ENCODE results near the gene RBMS2.
"Not testable (repeated sequence)": the region's sequence is repeated elsewhere in the genome, so short reads cannot be mapped to it uniquely, and the experiment has no call there.

The RBMS2 gene, protein sequence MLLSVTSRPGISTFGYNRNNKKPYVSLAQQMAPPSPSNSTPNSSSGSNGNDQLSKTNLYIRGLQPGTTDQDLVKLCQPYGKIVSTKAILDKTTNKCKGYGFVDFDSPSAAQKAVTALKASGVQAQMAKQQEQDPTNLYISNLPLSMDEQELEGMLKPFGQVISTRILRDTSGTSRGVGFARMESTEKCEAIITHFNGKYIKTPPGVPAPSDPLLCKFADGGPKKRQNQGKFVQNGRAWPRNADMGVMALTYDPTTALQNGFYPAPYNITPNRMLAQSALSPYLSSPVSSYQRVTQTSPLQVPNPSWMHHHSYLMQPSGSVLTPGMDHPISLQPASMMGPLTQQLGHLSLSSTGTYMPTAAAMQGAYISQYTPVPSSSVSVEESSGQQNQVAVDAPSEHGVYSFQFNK

DNA sequence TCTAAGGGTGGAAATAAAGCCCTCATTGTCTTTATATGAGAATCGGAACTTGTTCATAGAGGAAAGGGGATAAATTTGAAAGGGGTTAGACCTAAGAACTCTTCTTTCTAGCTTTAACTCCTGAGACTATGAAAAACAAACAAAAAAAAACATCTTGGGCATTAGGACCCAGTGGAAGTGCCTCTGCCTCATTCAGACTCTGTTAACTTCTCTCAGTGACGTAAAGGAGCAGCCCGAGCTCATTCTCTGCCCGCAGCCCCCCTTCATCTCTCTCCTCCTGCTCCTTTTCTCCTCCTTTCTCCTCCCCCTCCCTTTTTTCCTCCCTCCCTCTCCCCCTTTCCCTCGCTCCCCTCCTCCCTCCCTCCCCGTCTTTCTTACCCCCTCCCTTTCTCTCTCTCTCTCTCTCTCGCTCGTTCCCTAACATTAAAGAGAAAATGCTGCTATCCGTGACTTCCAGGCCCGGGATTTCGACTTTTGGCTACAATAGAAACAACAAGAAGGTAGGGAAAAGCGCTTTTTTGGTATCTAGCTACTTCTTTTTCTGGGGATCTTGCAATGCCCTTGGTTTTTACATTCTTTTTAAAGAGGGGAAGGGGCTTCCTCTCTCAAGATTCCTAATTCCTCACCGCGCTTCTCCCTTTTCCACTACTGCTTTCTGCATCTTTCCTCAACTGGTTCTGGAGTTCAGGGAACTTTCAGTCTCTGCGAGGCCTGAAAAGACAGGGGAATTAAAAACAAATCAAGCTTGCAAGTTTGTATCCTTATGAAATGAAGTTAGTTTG, at the start of gene RBMS2:
RBMS2 (plus strand) TSS at position 231 of the 782 bp plus-strand sequence; CDS start at position 435, 204 bp downstream.
- DNase-seq: peak; percentile 21 to 32

DNA sequence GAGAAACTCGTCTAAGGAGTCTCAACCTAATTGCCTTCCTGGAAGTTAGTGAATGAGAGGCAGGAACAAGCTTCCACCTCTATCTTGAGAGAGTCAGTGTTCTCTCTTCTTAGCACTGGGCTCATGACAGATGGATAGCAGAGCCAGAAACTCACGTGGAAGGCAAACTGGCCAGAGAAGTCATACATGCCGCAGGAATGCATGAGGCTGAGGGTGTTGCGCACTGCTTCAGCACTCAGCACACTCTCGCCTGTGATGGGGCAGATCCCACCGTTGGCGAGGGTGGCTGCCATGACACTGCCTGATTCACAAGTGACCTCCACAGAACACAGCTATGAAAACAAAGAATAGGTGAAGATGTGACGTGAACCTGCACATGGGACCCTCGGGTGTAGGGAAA, 47.2 kb upstream of the RBMS2 start:
- no peak for DNase-seq

DNA sequence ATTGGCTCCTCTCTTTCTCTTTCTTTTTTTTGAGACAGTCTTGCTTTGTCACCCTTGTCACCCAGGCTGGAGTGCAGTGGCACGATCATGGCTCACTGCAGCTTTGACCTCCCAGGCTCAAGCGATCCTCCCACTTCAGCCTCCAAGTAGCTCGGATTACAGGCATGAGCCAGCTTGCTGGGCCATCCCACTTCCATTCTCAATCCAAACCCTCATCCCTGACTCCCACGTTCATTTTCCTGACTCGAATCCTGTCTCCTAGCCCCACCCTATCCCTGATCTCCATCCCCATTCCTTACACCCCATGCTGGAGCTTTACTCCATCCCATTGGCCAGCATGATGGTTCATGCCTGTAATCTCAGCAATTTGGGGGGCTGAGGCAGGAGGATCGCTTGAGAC, 45.5 kb upstream of the RBMS2 start:
- DNase-seq: no peak

DNA sequence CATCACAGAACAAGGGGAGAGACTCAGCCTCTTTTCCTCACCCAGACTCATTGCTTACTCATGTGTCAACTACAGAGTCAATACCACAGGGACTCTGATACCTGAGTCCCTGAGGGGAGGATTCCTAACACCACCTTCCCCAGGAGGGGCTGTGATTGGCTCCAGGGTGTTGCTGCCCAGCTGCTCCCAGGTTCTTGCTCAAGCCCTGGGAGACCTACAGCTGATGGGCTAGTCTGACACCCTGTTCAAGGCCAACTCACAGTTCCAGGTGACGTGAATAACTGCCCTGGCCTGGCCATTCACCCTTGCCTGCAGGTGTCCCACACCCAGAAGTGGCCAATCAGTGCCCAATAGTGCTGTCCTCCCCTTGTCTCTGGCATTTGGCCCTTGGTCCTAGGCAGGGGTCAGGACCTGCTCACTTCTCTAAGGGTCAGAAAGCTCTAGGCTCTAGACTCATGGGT, 44.6 kb upstream of the RBMS2 start:
- DNase-seq: no peak

DNA sequence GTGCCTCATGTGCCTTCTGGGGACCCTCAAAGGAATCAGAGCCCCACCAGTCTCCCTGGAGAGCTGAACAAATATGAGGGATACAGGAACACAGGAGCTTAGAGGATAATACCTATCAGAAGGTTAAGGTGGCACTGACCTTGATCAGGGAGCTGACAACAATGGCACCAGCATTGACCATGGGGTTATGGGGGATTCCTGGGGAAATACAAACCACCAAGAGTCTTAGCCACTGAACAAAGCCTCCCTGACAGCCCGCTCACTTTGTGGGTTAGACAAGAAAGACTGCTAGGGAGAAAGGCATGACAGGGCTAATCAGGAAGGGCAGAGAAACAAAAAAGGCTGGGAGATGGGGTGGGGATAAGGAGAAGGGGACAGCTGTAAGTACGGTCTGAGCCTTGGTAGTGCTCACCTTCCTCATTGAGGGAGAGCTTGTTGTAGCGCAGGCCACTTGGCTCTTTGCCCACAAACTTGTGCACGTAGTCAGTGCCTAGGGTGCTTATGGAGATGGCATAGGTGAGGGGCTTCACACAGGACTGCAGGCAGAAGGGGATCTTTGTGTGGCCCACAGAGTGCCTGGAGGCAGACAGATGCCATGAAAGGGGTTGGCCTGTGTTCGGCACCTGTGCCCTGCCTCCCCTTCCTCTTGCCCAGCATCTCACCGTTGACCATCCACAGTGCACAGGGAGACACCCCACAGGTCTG, 43.9 kb upstream of the RBMS2 start:
- DNase-seq: no peak

GRCh38 chr12:56479625-56480024, 42.0 kb upstream of the RBMS2 start:
- DNase-seq: no peak

DNA sequence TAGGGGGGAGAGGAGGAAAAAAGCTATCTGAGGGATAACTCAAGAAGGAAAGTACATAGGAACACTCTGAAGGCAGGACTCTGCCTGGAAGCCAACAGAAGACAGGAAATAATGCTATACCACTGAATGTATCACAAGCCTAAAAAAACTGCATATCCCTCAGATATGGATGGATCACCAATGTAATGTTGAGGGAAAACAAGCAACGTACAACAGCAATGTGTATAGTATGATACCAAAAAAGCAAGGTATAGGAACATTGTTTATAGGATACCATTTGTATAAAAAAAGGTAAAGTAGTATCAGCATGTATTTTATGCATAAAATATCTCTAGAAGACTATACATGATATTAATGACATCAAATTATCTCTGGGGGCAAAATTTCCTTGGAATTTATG, 37.1 kb upstream of the RBMS2 start:
- DNase-seq: no peak

DNA sequence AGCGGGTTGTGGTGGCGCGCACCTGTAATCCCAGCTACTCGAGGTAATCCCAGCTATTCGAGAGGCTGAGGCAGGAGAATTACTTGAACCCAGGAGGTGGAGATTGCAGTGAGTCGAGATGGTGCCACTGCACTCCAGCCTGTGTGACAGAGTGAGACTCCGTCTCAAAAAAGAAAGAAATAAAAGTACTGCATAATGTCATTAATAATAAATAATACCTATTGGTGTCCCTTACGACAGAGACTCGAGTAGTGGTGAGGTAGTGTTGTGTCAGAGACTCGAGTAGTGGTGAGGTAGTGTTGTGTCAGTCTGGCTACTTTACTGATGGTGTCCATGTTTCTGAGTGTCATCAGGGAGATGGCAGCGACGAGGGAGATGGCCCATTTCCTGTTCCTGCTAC, 34.9 kb upstream of the RBMS2 start:
- no peak for DNase-seq

DNA sequence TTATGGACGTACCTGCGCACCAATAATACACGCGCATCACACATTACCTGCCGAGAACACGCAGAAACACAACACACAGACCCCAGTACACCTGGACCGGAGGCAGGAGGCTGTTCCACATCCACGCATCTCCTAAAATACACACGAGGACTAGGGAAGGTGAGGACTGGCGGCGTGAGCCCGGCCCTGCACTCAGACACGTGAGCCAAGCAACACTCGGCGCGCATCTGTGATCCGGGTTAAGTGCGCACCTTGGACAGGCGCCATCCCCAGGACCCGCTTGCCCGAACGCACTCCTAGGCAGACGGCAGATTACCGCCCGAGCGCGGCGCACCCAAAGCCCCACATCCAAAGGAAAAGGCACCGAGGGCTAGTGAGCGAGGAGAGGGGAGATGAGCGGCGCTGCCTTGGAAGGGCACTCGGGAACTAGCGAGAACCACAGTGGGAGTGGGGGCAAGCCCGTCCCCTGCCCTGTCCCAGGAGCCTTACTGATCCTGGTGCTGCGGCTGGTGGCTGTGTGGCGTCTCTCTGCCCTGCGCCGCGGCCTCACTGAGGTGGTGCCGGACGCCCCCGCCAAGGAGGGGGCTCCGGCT, 34.1 kb upstream of the RBMS2 start:
- peak; percentile 28 to 51 for DNase-seq

DNA sequence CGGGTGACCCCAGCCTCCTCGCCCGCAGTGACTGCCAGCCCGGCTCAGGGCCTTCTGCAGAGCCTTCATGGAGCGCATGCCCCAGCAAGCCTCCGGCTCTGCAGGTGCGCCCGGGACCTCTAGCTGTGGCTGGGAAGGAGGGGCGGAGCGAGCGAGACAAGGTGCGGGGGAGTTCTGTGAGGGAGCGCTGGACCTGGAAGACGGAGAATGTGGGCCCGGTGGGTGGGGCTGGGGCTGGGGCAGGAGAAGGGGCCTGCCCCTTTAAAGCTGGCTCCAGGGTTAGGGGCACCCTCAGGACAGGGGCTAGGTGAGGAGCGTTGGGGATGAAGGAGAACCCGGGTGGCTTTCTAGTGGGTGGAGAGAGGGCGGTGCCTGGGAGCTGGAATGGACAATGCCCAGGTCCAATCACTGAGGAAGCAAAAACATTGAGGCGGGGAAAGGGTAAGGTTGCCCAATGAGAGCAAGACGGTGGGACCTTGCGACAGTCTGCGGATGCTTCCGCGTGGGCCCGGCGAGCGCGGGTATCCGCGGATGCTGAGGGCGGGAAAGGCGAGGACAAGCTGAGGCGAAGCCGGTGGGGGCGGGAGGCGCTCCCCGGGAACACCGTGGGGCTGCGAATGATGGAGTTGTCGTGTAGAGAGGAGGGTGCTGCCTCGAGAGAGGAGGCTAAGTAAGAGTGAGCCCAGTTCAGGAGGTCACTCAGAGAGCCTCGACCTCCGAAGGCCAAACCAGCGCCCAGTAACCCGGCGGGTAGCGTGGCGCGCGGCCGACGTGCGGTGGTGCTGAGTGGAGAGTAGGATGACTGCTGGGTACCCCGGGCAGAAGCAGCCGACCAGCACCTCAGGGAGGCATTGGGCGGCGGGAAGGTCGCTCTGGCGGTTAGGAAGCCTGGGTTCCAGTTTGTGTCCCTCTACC, 33.3 kb upstream of the RBMS2 start, which contains the start of gene GLS2:
GLS2 (minus strand) TSS at position 121 of the 915 bp plus-strand sequence; CDS start at position 78, 43 bp downstream.
- DNase-seq: peak; percentile 80 to 83

DNA sequence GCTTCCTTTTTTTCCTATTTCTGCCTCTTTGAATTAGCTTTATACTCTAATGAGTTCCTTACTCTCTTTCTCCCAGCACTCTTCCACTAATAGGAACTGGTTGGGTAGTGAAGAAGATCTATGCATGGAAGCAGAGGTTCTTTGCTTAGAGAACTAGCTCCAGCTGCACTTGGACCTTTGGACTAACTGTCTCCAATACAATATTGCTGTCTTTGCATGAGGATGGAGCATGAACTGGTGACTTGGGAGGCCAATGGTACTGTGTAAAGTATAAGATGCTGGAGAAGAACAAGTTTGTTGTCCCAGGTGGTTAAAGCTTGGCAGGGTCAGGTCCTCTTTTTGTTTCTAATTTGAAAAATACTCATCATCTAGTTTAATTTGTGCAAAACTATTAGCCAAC, 31.3 kb upstream of the RBMS2 start:
- DNase-seq: no peak

- not testable (repeated sequence) for DNase-seq
These were observed 28.1 kb upstream of the RBMS2 start for GRCh38 chr12:56493409-56494105.

- DNase-seq: not testable (repeated sequence)
These were observed 27.6 kb upstream of the RBMS2 start for GRCh38 chr12:56494106-56494415.

- not testable (repeated sequence) for DNase-seq
These were observed 27.1 kb upstream of the RBMS2 start for GRCh38 chr12:56494481-56494880.

DNA sequence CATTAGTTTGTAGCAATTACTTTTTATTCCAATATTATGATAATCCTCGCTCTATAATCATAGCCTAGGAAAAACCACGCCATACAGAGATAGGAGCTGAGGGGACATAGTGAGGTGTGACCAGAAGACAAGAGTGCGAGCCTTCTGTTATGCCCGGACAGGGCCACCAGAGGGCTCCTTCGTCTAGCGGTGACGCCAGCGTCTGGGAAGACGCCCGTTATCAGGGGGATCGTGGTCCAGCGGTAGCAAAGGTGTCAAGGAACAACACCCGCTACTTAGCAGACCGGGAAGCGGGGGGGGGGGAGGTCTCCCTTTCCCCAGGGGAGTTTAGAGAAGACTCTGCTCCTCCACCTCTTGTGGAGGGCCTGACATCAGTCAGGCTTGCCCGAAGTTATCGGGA, 24.9 kb upstream of the RBMS2 start:
- not testable (repeated sequence) for DNase-seq

GRCh38 chr12:56498126-56498902, 23.3 kb upstream of the RBMS2 start:
- not testable (repeated sequence) for DNase-seq

DNA sequence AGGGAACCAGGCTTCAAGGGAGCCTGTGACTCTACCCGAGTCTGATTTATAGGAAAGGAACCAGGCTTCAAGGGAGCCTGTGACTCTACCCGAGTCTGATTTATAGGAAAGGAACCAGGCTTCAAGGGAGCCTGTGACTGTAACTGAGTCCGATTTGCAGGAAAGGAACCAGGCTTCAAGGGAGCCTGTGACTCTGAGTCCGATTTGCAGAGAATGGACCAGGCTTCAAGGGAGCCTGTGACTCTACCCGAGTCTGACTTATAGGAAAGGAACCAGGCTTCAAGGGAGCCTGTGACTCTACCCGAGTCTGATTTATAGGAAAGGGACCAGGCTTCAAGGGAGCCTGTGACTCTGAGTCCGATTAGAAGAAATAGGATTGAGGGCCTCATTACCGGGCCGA, 22.2 kb upstream of the RBMS2 start:
- DNase-seq: not testable (repeated sequence)

DNA sequence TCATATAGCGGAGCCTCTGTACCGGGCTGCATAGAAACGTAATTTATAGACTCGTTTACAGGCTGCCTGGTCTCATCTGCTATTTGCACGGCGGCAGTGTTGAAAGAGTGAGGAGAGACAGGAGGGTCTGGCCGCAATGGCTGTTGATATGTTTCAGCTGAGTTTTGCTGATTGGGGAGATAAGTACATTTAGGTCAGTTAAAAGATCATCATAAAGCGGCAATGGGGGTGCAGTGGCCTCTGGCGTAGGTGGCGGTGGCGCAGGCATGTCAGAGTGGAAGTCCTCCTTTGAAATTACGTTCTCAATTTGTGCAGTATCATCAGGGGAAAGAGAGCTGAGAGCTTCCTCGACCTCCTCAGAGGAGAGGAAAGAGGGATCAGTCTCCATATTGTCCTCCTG, 21.7 kb upstream of the RBMS2 start:
- not testable (repeated sequence) for DNase-seq

DNA sequence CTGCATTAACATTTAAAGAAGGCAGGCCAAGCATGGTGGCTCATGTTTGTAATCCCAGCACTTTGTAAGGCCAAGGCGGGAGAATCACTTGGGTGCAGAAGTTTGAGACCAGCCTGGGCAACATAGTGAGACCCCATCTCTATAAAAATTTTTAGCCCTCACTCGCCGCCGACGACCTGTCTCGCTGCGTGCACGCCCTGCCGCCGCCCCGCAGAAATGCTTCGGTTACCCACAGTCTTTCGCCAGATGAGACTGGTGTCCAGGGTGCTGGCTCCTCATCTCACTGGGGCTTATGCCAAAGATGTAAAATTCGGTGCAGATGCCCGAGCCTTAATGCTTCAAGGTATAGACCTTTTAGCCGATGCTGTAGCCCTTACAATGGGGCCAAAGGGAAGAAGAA, 10.8 kb upstream of the RBMS2 start:
- DNase-seq: no peak

DNA sequence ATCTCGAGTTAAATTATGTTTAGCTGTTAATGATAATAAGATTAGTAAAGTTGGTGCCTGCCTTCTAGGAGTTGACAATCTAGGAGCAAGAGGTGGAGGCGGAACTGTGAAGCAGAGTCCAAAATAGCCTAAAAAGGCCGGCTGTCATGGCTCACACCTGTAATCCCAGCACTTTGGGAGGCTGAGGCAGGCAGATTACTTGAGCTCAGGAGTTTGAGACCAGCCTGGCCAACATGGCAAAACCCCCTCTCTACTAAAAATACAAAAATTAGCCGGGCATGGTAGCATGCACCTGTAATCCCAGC, 7.7 kb upstream of the RBMS2 start:
- DNase-seq: not testable (repeated sequence)

DNA sequence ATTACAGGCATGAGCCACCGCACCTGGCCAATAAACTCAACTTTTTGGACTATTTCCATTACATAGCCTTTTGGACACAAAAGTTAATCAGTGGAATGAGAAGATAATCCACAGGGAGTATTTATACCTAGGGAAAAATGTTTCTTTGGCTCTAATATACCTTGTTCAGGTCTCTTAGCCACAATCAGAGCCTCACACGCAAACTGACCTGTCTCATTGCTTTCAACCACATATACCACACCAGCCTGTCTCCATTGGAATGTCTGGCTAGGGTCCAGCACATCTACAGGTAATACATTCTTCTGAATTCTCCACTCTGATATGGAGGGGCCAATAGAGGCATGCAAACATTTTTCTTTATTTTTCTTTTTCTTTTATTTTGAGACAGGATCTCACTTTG, 3.8 kb upstream of the RBMS2 start:
- DNase-seq: no peak
